ENCODE data around the gene SKIC8.

Gene SKIC8

DNA sequence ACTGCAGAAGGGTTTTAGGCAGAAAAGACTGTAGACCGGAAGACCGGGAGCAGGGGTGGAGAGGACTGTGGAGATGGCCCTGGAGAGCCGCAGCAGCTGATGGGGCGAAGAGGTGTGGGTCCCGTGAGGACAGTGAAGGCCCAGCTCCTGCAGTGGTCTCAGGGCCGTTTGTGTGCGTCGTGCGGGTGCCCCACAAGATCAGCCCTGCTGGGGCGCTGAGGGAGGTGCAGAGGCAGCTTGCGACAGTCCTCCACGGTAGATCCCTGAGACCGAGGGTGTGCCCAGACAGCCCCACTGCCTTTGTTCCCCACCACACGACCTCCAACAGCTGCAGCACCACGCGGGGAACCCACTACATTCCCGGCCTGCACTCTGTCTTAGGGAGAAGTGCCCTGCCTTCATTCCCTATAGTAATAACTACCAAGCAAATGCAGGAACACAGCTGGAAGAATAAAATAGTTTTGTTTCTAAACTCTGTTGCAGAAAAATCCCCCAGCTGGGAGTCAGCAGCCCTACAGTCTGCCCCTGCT lies 21.7 kb upstream of the SKIC8 start:
- no peak for DNase-seq

DNA sequence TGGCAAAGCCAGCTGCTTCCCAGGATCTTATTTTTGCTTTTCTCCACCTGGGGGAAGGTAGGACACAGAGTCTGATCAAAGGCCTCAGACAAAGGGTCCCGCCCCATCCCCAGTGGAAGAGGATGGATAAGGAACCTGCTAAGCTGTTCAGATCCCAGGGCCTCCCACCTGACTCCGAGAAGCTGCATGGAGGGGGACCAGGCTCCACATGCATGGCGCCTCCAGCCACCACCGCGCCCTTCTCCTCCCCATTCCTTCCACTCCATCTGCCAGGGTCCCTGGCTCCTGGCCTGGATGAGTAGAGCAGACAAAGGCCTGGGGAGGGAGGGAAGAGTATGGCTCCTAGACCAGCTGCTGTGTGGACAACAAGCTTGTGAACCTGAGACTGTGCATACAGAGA lies 20.8 kb upstream of the SKIC8 start:
- DNase-seq = no peak

DNA sequence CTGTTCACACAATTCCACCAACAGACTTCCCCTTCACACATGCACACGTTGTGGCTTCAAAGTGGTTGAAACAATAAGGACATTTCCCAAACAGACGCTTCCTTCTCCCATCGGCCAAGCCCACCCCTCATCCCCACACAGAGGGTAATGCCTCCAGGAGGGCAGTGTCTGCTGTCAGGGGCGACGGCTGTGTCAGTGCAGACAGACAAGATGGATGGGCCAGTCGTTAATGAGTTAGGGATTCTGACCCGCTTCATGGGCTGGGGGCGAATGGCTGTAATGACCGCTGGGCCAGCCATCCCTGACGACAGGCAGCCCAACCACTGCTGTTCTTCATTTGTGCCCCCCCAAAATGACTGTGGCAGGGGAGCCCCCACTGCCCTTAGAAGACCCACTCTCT lies 20.2 kb upstream of the SKIC8 start:
- DNase-seq = no peak

DNA sequence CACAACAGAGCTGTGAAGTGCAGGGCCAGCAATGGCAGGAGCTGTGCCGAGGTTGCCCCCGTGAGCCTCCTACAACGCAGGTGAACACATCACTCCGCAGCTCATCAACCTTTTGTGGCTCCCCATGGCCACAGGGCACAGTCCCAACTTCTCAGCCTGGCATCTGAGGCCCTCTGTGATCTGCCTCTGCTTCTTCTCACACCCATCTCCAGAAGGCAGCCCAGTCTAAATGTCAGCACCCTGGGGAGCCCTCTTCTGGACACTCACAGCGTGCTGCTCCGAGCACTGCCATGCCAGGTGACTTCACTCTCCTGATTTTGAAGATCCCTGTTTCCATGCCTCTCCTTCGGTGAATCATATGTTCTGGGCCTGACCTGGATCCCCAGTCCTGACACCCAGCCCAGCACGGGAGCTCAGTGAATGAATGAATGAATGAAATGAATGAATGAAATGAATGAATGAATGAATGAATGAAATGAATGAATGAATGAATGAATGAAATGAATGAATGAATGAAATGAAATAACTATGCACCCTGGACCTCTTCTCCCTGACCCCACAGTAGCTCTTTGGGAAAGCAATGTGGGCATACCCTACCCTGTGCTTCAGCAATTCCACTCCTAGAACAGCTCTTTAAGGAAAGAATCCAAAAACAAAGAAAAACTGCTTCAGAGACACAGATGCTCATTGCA lies 17.9 kb upstream of the SKIC8 start:
- DNase-seq = no peak

DNA sequence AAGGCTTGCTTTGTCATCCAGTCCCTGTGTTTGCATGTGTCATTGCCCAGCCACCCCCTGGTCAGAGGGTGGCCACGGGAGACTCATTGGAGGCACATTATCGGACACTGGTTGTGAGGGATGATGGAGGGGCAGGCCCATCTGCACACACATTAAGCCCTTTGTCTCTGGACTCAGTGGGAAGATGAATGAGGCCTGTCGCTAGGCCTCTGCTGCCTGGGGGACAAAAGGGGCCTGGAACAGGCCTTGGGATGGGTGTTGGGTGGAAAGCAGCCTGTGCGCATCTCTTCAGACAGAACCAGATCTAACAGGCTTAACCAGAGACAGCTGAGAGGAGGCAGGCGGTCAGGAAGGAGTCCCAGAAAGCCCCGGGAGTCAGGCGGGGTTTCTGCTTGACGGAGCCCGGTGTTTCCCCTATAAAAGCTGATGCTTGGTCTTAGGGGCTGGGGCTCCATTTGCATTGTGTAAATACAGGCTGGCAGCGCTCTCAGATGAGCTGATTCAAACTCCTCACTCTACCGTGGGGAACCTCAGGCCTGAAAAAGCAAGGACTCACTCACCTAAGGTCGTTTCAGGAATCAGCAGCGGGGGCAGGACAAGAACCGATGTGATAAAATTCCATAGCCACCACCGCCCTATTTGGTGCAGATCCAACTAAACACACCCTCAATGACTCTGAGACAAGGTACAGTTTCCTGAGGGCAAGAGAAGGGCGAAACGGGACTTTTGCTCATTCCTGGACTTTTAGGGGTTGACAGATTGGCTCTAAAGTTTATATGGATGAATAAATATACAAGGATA lies 17.1 kb upstream of the SKIC8 start:
- no peak for DNase-seq

DNA sequence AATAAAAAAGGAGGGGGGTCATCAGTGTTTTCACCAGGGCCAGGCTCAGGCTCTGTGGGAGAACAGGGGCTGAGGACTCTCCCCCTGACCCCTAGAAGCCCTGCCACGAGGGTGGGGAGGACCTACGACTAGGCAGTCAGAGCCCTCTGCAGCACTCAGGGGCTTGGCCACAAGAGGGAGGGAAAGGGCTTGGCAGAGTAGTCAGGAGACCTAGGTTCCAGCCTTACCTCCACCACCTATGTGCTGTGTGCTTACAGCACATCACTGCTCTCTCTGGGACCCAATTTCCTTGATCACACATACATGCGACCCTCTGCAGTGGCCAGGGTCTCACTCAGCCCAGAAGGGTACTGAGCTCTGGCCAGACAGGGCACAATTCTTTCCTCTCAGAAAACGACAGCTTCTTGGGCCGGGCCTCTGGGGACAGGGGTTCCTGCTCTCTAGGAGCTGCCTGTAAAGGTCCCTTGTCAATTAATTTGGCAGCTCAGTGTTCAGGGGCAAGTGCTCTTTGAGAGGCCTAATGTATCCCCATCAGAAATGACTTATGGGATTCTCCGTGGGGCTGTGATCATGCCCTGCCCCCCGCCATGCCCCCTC lies 16.4 kb upstream of the SKIC8 start:
- DNase-seq = no peak

DNA sequence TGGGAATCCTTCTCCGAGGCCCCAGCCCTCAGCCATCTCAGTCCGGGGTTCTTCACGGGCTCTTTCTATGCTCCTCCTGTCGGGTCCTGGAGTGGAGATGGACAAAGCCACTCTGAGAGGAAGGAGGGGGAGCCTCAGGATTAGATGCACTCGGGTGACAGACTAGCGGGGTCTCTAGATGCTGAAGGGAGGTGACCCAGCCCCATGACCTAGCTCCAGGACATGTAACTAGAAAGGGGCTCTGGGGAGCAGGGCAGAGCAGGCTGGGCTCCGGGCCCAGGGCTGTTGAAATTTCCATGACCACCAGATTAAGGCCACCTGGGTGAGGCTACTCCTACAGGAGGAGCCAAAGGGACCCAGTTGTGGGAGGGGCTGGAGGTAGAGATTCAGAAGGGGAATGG lies 14.8 kb upstream of the SKIC8 start:
- no peak for DNase-seq

DNA sequence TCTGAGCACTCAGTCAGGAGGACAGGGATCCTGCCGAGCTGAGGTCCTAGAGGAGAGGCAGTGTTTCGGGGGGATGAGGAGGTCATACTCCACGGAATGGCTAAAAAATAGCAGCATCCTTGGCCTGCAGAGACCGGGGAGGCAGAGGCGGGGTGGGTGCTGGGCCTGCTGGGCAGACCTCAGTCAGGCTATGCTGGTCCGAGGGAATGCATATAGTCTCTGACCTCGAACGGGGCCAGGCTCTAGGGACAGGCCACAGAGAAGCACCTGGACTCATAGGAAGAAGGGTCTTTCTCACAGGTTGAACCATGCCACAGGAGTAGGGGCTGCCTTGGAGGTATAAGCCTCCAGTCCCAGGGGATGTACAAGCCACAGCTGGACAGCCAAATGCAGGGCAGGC lies 14.0 kb upstream of the SKIC8 start:
- DNase-seq = no peak

DNA sequence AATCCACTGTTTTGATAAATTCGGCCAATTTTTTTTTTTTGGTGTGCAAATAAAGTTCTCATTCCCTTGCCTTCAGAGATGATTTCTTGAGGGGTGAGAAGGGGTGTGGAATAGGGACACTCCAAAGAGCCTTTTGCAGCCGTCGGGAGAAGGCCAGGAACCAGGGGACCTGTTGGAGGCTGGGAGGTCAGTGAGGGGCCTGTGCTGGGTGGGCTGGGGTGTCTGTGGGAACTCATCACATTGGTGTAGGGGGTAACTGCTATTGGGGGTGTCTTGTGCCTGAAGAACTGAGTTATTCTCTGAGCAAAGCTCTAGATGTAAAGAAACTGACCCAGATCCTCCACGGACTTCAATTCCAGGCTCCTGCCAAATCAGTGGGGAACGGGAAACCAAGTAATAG lies 13.5 kb upstream of the SKIC8 start:
- no peak for DNase-seq

DNA sequence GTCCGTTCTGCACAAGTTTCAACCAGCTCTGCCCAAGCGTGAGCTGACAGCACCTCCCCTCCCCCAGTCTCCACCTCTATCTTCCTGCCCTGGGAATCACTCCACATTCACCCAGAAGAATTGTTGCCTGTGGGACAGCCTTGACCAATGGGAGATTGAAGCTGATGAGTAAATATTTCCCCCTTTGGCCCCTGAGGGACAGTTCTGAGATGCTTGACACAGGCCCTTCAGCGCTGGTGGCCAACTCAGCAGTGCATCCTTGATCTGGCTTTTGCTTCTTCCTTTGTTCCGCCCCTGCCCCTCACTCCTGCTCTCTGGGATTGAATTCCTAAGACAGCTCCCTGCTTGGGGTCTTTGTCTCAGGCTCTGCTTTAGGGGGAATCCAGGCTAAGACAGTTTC lies 13.1 kb upstream of the SKIC8 start:
- no peak for DNase-seq

DNA sequence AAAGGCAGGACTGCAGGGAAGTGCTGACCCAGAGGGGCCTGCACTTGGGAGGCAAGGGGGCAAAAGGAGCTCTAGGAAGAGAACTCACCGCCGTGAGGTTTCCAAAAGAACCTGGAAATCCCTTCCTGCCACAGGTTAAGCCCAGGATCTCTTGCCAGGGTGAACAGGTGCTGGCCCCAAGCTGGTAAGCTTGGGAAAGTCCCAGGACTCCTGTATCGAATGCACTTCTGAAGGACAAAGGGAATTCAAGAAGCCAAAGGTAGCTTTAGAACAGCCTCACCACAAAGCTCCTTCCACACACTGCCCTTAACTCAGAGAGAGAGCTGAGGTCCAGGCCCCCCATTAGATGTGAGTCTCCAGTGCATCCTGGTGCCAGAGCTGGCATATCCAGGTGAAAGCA lies 11.9 kb upstream of the SKIC8 start:
- no peak for DNase-seq

DNA sequence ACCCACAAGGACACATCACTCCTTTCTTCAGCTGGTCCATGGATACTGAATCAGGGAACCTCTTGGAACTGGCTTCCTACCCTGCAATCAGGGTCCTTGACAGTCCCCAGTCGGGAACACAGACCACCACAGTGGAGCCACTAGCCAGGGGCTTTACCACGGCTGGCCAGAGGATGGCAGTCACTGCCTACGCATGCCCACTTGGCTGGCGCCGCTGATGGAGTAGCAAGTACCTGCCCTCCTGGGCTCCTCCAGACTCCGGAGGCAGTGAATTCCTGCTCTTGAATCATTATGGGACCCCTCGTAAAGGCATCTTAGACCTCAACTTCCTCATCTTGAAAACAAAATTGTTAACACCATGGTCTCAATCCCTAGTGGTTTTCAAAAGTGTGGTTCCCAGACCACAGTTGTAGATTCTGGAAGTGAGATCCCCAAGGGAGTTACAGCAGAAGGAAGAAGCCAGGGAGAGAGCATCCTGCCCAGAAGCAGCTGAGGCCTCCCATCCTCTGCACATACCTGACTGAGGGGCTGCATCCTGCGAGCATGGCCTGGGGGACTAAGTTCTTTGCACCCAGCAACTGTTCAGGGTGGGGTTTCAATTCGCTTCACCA lies 9.1 kb upstream of the SKIC8 start:
- peak; percentile 59 for DNase-seq

DNA sequence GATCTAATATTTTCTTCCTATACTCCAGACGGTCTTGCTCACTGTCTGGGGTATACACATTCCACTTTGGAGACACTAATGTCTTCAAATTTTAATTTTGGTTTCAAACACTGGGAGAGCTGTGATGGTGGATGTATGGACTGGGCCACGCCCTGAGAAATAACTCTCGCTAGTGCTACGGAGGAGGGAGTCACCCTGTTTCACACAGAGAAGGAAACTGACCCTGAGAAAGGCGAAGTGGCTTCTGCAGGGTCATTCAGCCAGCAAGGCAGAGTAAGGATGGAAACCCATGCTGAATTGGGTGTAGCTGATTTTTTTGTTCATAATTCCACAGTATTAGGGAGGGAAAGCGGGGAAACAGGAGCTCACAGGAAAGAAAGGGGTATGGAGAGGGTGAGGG lies 8.6 kb upstream of the SKIC8 start:
- no peak for DNase-seq

DNA sequence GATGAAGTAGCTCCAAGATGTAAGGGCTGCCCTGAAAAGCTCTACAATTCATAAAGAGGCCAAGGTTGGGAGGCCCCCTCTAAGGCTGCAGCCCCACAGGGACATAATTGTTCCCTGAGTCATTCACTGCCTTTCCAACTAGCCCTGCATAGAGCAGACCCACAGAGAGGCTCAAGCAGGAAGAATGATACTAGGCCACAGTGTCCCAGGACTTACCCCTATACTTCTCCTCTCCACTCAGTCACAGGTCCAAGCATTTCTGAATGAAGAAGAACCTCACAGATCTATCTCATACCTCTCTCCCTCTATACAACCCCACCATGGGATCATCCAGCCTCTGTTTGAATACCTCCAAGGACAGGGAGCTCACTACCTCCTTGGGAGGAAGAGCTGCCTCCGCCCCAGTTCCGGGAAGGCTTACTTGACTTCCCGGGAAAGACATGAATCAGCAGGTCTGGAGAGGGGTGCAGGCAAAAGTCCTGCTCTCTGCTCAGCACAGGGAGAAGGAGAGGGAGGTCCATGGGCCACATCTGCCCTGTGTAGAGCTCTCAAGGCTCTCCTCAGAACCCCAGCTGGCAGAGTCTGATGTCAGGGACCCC lies 6.9 kb upstream of the SKIC8 start:
- no peak for DNase-seq

DNA sequence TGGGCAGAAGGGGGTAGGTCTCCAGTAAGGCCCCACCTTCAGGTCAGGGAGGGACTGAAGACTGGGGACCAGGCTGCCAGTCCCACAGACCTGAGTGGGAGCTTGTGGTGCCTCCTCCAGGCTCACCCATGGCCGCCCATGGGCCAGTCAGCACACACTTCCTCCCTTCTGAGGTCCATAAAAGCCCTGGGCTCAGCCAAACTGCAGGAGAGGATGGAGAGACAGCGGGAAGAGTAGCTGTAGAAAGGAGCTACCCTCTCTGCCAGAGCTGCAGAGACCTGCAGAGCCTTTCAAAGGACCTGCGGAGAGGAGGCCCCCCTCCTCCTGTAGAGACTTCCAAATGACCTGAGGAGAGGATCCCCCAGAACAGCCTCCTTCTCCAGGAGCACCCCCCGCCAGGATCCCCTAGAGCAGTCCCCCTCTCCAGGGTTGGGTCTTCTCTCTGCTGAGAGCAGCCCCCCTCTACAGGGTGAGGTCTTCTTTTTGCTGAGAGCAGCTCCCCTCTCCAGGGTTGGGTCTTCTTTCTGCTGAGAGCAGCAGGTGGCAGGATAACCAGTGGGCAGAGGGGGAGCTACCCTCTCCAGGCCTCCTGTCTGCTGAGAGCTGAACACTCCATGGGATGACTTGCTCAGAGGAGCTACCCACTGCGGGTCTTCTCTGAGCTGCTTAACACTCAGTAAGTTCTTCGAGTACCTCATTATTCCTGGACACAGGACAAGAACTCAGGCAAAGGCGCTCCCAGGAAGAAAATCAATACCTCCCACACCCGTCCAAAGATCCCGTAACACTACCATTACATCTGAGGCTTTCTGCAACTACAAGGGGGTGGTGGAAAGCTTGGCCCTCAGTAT lies 5.0 kb upstream of the SKIC8 start:
- no peak for DNase-seq

DNA sequence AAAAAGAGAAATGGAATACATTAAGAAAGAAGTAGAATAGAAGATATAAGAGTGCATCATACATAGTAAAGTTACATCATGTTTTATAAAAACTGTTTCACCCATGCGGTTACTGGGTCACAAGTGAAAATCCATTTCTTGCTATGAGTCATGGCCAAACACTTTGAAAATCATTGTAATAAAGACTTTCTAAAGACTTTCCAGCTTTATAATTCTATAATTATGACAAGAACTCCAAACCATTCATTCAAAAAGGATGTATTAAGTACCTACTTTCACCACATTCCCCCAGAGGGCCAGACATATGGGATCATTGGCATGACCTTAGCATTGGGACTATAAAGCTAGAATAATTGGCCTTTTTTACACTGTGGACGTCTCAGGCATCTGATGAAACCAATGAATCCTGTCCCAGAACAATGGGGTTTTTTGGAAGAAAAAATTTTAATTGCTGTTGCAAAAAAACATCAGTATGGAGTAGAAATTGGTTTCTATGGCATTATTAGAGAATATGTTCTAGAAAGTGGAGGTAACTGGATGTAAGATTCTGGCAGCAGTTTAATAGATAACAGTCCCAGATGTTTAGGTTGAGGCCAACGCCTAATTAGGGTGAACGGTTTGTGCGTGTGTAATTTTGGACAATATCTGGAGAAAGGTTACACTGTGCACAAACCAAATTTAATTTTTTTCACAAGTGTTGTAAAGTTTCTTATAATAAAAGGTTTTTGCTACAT lies 3.3 kb upstream of the SKIC8 start:
- no peak for DNase-seq

DNA sequence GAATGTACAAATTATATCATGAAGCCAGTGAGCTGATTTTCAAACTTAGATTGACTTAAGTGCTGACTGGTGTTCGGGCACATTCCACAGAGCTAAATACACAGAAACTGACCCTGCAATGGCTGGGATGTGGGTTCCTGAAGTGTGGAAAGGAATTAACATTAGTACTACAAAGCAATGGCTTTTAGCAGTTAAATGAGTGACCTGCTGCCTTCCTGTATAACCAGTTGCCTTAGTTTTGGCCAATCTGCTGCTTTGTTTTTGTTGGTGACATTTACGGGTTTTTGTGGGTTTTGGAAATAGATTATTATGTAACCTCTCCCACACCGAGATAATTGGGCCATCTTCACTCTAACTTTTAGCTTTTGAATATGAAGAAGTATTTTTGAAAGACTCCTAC lies 2.4 kb upstream of the SKIC8 start:
- DNase-seq = no peak

DNA sequence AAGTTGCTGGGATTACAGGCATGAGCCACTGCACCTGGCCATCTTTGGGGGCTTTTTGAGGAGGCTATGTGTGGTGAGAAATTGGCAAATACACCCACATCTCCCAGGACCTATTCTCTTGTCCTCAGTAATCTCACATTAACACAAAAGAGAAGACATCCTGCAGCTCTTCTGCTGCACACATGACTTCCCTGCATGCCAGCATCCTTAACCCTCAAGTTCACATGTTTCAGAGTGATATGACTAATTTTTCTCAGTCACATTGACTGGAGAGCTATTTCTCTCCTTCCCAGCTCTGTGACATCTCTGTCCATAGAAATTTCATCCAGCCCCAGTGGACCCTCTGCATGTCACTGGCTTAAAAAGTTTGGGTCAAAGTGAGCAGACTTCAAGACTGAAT lies 1.9 kb upstream of the SKIC8 start:
- DNase-seq = no peak

DNA sequence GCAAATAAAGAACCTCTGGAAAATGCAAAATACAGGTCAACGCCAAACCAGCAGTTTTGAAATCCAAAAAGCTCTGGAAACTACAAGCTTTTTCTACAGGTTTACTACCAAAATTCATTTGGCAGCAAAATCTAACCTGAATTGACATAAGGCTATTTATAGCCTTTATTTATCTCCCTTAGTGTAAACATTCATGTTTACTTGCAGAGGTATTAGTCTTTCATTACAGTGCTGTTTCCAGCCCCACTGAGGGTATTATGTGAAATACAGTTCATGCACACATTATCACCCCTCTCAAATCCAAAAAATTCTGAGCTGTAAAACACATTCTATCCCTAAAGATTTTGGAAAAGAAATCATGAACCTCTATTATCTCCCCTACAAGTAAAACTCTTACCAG lies 7.2 kb downstream of the SKIC8 start:
- DNase-seq = no peak

DNA sequence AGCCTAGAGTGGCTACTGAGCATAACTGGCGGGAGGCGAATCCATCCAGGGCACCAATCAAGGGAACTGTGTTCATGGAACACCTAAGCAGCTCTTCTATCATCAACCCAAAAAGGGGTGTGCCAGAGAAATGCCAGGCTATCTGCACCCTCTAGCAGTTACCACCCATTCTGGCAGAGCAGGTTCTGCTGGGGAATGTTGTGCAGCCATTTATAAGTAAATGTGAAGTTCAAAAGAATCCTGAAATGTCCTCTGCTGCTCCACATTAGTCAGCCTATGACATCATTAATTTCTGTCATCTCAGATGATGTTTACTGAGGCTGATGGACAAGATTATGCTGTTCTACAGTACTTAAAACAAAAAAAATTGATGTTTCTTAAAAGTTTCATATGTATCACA lies 7.7 kb downstream of the SKIC8 start:
- DNase-seq = no peak

DNA sequence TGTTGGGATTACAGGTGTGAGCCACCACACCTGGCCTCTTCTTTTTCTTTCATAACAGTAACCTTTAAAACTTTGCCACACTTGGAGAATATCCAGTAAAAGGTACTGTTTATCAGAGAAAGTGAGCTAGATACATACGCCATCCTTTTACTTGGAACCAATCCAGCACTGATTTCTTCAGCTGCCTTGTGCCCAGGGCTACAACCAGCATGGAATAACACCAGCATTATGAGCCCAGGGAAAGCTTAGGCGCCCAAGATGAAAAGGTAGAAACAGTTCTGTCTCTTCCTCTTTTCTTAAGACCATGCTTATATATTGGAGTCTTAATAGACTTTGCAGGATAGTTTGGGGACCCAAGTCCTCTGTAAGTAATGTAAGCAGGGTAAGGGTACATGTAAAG lies 8.4 kb downstream of the SKIC8 start:
- DNase-seq = no peak

DNA sequence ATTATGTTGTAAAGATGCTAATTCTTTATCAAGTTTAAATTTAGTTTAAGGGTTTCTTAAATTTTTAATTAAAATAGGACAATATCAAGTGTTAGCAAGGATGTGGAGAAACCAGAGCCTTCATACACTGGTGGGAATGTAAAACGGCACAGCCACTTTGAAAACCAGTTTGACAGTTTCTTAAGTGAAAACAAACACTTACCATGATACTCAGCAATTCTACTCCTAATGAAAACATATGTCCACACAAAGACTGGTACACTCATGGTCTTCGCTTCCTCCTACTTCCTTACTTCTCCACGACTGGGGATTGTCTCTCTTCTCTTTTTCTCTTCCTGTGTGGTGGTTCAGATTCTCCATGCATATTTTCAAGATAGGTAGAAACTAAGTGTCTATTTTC lies 9.2 kb downstream of the SKIC8 start:
- DNase-seq = no peak
